GM20000 (cell line): Measurements from ENCODE around the gene ACAA2.

ENCODE experiments used
- DNase-seq: peaks from one replicate; pipeline ENCODE4 v3.0.0; 2012; ENCODE audit warnings: low spot score
- CTCF ChIP-seq: IDR thresholded peaks from 2 replicates; pipeline ENCODE4 v1.5.1; 2012; ENCODE audit warnings: mild to moderate bottlenecking, control low read depth; ENCODE audit errors: extremely low read depth, missing control alignments

Gene ACAA2

GRCh38 chr18:49755489-49755888 is 57.8 kb downstream of the ACAA2 start:
- no peak for TF ChIP-seq CTCF

GRCh38 chr18:49754866-49755265 is 58.5 kb downstream of the ACAA2 start:
- DNase-seq: no peak
- no peak for TF ChIP-seq CTCF

More at GRCh38 chr18:49755489-49755888, 57.8 kb downstream of the ACAA2 start:
- no peak for DNase-seq

GRCh38 chr18:49753643-49754042 is 59.7 kb downstream of the ACAA2 start:
- no peak for DNase-seq

GRCh38 chr18:49752095-49752457 is 61.3 kb downstream of the ACAA2 start:
- DNase-seq: no peak
- no peak for TF ChIP-seq CTCF

More at GRCh38 chr18:49753643-49754042, 59.7 kb downstream of the ACAA2 start:
- TF ChIP-seq CTCF: no peak

GRCh38 chr18:49751427-49752094 is 61.8 kb downstream of the ACAA2 start:
- no peak for DNase-seq
- no peak for TF ChIP-seq CTCF

- DNase-seq: no peak
- no peak for TF ChIP-seq CTCF
These were observed 63.8 kb downstream of the ACAA2 start for GRCh38 chr18:49749563-49749962.

GRCh38 chr18:49747876-49748275 is 65.5 kb downstream of the ACAA2 start:
- no peak for TF ChIP-seq CTCF
- DNase-seq: no peak
